GM23338 (cell line): Measurements from ENCODE around the gene HSD17B11. TPM values are rescaled to one million over a fixed set of nuclear protein-coding genes. Genes with fewer than 3 reads are reported as not detected.

Experiments used
- microRNA-seq: library from miRNA; unstranded; fragments of <30 nt; microRNA quantifications from one replicate; pipeline ENCODE4, GENCODE V29; 2017
- polyA plus RNA-seq: library from polyadenylated mRNA; unstranded; fragments of >200 nt; fragmentation: Nextera tagmentation; extraction: Ambion mirVana; gene quantifications from 2 replicates; pipeline ENCODE4 v1.2.1, GENCODE V29; 2016
- small RNA-seq: library from RNA; depleted of rRNA; stranded (forward); fragments of <200 nt; gene quantifications from one replicate; pipeline ENCODE3, GENCODE V24; 2014; ENCODE audit warnings: low replicate concordance
- total RNA-seq: library from RNA; depleted of rRNA; stranded (reverse); fragments of >200 nt; shearing (Covaris generic); gene quantifications from 2 replicates; pipeline ENCODE4 v1.2.3, GENCODE V29; 2014; rRNA removed
- TF ChIP-seq, protein P1 (sequence below): IDR thresholded peaks from 2 replicates; pipeline ENCODE4 v1.6.1; 2016; ENCODE audit warnings: antibody characterized with exemption

The HSD17B11 gene
- total and polyA plus RNA-seq, 2 experiments from 2014 or later = 9.7 to 14.8 TPM

DNA sequence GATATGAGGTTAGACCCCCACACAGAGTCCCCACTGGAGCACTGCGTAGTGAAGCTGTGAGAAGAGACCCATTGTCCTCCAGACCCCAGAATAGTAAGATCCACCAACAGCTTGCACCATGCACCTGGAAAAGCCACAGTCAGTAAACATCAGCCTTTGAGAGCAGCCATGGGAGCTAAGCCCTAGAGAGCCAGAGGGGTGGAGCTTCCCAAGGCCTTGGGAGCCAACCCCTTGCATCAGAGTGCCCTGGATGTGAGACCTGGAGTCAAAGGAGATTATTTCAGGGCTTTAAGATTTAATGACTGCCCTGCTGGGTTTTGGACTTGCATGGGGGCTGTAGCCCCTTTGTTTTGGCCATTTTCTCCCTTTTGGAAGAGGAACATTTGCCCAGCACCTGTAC, 104.0 kb downstream of the HSD17B11 start (continued):
- TF ChIP-seq, protein P1, sequence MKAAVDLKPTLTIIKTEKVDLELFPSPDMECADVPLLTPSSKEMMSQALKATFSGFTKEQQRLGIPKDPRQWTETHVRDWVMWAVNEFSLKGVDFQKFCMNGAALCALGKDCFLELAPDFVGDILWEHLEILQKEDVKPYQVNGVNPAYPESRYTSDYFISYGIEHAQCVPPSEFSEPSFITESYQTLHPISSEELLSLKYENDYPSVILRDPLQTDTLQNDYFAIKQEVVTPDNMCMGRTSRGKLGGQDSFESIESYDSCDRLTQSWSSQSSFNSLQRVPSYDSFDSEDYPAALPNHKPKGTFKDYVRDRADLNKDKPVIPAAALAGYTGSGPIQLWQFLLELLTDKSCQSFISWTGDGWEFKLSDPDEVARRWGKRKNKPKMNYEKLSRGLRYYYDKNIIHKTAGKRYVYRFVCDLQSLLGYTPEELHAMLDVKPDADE = no peak

Small RNA genes lying within 50 kb of the gene (microRNA-seq; reads per million reads assigned to microRNA genes)
- gene MIR5705 = not detected

Small RNA genes lying within 50 kb of the gene (small RNA-seq; reads per million reads assigned to genes)
- gene MIR5705 (not detected), gene RN7SL681P (not detected)

Other genes starting within 250 kb of the HSD17B11 start
- 4.6 and 7.2 TPM in 2 replicates for gene KLHL8, start 170.6 kb downstream of the HSD17B11 start, total RNA-seq
- 2.9 and 3.3 TPM in 2 replicates for gene KLHL8, start 170.6 kb downstream of the HSD17B11 start, polyA plus RNA-seq
- gene HSD17B13, start 68.3 kb downstream of the HSD17B11 start, total RNA-seq = not detected in 2 replicates
- 0.15 TPM in 1 of 2 replicates, not detected in the other for gene HSD17B13, start 68.3 kb downstream of the HSD17B11 start, polyA plus RNA-seq
- gene NUDT9, start 31.4 kb upstream of the HSD17B11 start, total RNA-seq = 13.6 and 22.9 TPM in 2 replicates
- 35.2 and 43.4 TPM in 2 replicates for gene NUDT9, start 31.4 kb upstream of the HSD17B11 start, polyA plus RNA-seq
- gene SPARCL1, start 138.2 kb upstream of the HSD17B11 start, total RNA-seq = 1.5 and 1.7 TPM in 2 replicates
- gene SPARCL1, start 138.2 kb upstream of the HSD17B11 start, polyA plus RNA-seq = 1.7 and 2.4 TPM in 2 replicates
- not detected in 2 replicates for gene DSPP, start 217.3 kb upstream of the HSD17B11 start, total RNA-seq
- gene DSPP, start 217.3 kb upstream of the HSD17B11 start, polyA plus RNA-seq = 0.05 and 0.08 TPM in 2 replicates